Measurements from ENCODE around the gene RPUSD4. TPM values are rescaled to one million over a fixed set of nuclear protein-coding genes. Genes with fewer than 3 reads are reported as not detected.

RPUSD4 gene
- total and polyA plus RNA-seq, 2 experiments from 2014 or later: 20.8 to 60.8 TPM

DNA sequence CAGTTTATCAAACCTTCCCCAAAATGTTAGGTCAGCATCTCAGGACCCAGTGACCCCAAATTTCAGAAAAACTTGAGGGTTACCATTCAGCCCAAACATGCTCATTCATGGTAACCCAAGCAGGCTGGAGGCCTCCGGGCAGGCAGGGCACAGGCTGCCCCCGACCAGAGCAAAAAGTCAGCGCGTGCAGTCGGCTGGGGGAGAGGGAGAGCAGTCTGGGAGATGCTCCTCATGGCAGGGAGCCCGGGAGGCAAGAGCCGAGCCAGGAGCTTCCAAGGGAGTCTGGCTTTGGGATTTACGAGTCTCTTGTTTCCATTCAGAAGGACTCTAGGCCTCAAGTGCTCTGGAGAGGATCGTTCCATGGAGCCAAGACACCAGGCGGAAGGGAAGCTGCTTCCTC is 45.7 kb downstream of the RPUSD4 start (continued):
- TF ChIP-seq, protein P1, sequence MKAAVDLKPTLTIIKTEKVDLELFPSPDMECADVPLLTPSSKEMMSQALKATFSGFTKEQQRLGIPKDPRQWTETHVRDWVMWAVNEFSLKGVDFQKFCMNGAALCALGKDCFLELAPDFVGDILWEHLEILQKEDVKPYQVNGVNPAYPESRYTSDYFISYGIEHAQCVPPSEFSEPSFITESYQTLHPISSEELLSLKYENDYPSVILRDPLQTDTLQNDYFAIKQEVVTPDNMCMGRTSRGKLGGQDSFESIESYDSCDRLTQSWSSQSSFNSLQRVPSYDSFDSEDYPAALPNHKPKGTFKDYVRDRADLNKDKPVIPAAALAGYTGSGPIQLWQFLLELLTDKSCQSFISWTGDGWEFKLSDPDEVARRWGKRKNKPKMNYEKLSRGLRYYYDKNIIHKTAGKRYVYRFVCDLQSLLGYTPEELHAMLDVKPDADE (IDR thresholded peaks at IDR 0.05): no peak
- TF ChIP-seq ZNF114 (CRISPR knock-in tag; IDR thresholded peaks at IDR 0.05) (no peak), STAT1 (IDR thresholded peaks at IDR 0.05; ENCODE audit: unreplicated experiment) (no peak)

DNA sequence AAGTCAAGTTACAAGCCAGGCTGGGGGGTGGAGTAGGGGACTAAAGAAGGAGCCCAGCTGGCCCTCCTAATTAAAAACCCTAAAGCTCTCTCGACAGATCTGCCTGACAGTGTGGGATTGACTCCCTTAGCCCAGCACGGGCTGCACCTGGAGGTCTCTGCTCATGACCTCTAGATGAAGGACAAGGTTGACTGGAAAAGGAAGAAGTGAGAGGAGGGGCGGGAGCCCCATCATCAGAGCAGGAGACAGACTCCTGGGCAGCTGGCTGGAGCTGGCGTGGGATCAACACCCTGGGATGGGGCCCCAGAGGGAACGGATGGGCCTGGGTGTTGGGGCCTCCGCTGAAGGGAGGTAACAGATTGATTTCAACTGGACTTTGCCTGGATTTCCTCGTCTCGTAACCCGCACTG is 46.1 kb downstream of the RPUSD4 start:
- H3K9me2 ChIP-seq (ENCODE audit: insufficient read depth): 0 out of 2 replicates have a peak, but pooled peaks cover 3% of the 10 kb centered on the region
- H3K27ac Mint-ChIP-seq: no peak overlapping the region
- H3K36me3 ChIP-seq (ENCODE audit: insufficient read depth): no peaks in the 10 kb centered on the region
- H3K4me2 ChIP-seq: no peak overlapping the region
- H3K79me2 ChIP-seq (replicated peaks; ENCODE audit: insufficient read depth): no peaks in the 10 kb centered on the region
- DNase-seq (ENCODE audit: low spot score) (no peak), ATAC-seq (no peak)
- H3K27me3 Mint-ChIP-seq (ENCODE audit: insufficient read depth, low read depth, poor library complexity): peaks cover 15% of the 10 kb centered on the region
- H2AFZ ChIP-seq: no peak overlapping the region
- H4K20me1 ChIP-seq (replicated peaks; ENCODE audit: insufficient read depth): no peaks in the 10 kb centered on the region
- H3K9me3 Mint-ChIP-seq: no peaks in the 10 kb centered on the region
- H3K4me1 ChIP-seq (ENCODE audit: insufficient read depth): peaks cover 18% of the 10 kb centered on the region; the same call in 1 of the 2 replicates
- H3K27ac ChIP-seq (ENCODE audit: low read depth): no peak overlapping the region
- H3K4me3 ChIP-seq: no peak overlapping the region
- no peaks in the 10 kb centered on the region for H3K27me3 ChIP-seq (ENCODE audit: insufficient read depth)
- 0 out of 2 replicates have a peak, but pooled peaks cover 4% of the 10 kb centered on the region for H3F3A ChIP-seq (replicated peaks; ENCODE audit: low read depth)
- no peaks in the 10 kb centered on the region for H3K36me3 Mint-ChIP-seq (ENCODE audit: low read depth)
- H3K4me1 Mint-ChIP-seq: peaks cover 32% of the 10 kb centered on the region
- H3K4me3 Mint-ChIP-seq: no peak overlapping the region; the same call in 2 of the 3 replicates
- TF ChIP-seq, protein P1 (IDR thresholded peaks at IDR 0.05): no peak
- TF ChIP-seq JUNB (IDR thresholded peaks at IDR 0.05; ENCODE audit: unreplicated experiment): no peak
- TF ChIP-seq ZNF331 (CRISPR knock-in tag; IDR thresholded peaks at IDR 0.05; ENCODE audit: low read depth): no peak
- no peak for TF ChIP-seq EZH2phosphoT487 (IDR thresholded peaks at IDR 0.05; ENCODE audit: unreplicated experiment)
- TF ChIP-seq STAT1 (IDR thresholded peaks at IDR 0.05; ENCODE audit: unreplicated experiment): no peak
- no peak for TF ChIP-seq EZH2 (IDR thresholded peaks at IDR 0.05; ENCODE audit: low read depth, unreplicated experiment)
- no peak for TF ChIP-seq NANOG (IDR thresholded peaks at IDR 0.05; ENCODE audit: borderline replicate concordance)
- TF ChIP-seq, protein P2, sequence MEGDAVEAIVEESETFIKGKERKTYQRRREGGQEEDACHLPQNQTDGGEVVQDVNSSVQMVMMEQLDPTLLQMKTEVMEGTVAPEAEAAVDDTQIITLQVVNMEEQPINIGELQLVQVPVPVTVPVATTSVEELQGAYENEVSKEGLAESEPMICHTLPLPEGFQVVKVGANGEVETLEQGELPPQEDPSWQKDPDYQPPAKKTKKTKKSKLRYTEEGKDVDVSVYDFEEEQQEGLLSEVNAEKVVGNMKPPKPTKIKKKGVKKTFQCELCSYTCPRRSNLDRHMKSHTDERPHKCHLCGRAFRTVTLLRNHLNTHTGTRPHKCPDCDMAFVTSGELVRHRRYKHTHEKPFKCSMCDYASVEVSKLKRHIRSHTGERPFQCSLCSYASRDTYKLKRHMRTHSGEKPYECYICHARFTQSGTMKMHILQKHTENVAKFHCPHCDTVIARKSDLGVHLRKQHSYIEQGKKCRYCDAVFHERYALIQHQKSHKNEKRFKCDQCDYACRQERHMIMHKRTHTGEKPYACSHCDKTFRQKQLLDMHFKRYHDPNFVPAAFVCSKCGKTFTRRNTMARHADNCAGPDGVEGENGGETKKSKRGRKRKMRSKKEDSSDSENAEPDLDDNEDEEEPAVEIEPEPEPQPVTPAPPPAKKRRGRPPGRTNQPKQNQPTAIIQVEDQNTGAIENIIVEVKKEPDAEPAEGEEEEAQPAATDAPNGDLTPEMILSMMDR (conservative IDR thresholded peaks at IDR 0.05; ENCODE audit: low read depth in 2 of 2): no peak
- TF ChIP-seq POLR2AphosphoS5 (IDR thresholded peaks at IDR 0.05; ENCODE audit: low read depth): no peak
- no peak for TF ChIP-seq ZNF114 (CRISPR knock-in tag; IDR thresholded peaks at IDR 0.05)
- TF ChIP-seq CREB1 (CRISPR knock-in tag; IDR thresholded peaks at IDR 0.05; ENCODE audit: low read depth): no peak
- TF ChIP-seq, protein P3, sequence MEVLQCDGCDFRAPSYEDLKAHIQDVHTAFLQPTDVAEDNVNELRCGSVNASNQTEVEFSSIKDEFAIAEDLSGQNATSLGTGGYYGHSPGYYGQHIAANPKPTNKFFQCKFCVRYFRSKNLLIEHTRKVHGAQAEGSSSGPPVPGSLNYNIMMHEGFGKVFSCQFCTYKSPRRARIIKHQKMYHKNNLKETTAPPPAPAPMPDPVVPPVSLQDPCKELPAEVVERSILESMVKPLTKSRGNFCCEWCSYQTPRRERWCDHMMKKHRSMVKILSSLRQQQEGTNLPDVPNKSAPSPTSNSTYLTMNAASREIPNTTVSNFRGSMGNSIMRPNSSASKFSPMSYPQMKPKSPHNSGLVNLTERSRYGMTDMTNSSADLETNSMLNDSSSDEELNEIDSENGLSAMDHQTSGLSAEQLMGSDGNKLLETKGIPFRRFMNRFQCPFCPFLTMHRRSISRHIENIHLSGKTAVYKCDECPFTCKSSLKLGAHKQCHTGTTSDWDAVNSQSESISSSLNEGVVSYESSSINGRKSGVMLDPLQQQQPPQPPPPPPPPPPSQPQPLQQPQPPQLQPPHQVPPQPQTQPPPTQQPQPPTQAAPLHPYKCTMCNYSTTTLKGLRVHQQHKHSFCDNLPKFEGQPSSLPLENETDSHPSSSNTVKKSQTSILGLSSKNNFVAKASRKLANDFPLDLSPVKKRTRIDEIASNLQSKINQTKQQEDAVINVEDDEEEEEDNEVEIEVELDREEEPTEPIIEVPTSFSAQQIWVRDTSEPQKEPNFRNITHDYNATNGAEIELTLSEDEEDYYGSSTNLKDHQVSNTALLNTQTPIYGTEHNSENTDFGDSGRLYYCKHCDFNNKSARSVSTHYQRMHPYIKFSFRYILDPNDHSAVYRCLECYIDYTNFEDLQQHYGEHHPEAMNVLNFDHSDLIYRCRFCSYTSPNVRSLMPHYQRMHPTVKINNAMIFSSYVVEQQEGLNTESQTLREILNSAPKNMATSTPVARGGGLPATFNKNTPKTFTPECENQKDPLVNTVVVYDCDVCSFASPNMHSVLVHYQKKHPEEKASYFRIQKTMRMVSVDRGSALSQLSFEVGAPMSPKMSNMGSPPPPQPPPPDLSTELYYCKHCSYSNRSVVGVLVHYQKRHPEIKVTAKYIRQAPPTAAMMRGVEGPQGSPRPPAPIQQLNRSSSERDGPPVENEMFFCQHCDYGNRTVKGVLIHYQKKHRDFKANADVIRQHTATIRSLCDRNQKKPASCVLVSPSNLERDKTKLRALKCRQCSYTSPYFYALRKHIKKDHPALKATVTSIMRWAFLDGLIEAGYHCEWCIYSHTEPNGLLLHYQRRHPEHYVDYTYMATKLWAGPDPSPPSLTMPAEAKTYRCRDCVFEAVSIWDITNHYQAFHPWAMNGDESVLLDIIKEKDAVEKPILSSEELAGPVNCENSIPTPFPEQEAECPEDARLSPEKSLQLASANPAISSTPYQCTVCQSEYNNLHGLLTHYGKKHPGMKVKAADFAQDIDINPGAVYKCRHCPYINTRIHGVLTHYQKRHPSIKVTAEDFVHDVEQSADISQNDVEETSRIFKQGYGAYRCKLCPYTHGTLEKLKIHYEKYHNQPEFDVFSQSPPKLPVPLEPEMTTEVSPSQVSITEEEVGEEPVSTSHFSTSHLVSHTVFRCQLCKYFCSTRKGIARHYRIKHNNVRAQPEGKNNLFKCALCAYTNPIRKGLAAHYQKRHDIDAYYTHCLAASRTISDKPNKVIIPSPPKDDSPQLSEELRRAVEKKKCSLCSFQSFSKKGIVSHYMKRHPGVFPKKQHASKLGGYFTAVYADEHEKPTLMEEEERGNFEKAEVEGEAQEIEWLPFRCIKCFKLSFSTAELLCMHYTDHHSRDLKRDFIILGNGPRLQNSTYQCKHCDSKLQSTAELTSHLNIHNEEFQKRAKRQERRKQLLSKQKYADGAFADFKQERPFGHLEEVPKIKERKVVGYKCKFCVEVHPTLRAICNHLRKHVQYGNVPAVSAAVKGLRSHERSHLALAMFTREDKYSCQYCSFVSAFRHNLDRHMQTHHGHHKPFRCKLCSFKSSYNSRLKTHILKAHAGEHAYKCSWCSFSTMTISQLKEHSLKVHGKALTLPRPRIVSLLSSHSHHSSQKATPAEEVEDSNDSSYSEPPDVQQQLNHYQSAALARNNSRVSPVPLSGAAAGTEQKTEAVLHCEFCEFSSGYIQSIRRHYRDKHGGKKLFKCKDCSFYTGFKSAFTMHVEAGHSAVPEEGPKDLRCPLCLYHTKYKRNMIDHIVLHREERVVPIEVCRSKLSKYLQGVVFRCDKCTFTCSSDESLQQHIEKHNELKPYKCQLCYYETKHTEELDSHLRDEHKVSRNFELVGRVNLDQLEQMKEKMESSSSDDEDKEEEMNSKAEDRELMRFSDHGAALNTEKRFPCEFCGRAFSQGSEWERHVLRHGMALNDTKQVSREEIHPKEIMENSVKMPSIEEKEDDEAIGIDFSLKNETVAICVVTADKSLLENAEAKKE (CRISPR knock-in tag; IDR thresholded peaks at IDR 0.05): no peak

Measured in GM23338 (cell line).